GM19239 (cell line): ENCODE measurements around the gene ABCB11.
A peak's percentile ranks its signal among the peaks of the same experiment; 100 is the strongest.
"Not testable (repeated sequence)": the region's sequence is repeated elsewhere in the genome, so short reads cannot be mapped to it uniquely, and the experiment has no call there.

Source experiments
- DNase-seq: peaks from one replicate; pipeline ENCODE4 v3.0.0; 2011; ENCODE audit warnings: low spot score; ENCODE audit not compliant: insufficient read length
- FAIRE-seq: peaks from 2 replicates; lab custom pipeline; 2011; peaks lifted over from hg19 to GRCh38; lab: Jason Lieb, UNC

The ABCB11 gene

GRCh38 chr2:168903888-168904287 lies 127.2 kb downstream of the ABCB11 start:
- FAIRE-seq: no peak
- no peak for DNase-seq

- DNase-seq: no peak
- no peak for FAIRE-seq
Measured at GRCh38 chr2:168901003-168901402, 130.1 kb downstream of the ABCB11 start, which contains the start of gene G6PC2. G6PC2 (plus strand) TSS chr2:168901291; CDS start chr2:168901332, 41 bp downstream.

DNA sequence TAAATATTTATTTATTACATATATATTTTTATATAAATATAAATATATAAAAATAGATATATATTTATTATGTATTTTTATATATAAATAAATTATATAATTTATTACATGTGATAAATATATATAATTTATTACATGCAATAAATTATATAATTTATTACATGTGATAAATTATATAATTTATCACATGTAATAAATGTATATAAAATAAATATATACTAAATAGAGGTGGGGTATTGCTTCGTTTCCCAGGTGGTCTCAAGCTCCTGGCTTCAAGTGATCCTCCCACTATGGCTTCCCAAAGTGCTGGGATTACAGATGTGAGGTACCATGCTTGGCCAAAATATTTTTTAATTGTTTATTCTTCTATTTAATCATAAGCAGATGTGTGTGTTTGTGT lies 133.7 kb downstream of the ABCB11 start:
- no peak for DNase-seq
- no peak for FAIRE-seq

- FAIRE-seq (no peak), DNase-seq (no peak)
Measured at GRCh38 chr2:168896783-168897182, 134.3 kb downstream of the ABCB11 start.

DNA sequence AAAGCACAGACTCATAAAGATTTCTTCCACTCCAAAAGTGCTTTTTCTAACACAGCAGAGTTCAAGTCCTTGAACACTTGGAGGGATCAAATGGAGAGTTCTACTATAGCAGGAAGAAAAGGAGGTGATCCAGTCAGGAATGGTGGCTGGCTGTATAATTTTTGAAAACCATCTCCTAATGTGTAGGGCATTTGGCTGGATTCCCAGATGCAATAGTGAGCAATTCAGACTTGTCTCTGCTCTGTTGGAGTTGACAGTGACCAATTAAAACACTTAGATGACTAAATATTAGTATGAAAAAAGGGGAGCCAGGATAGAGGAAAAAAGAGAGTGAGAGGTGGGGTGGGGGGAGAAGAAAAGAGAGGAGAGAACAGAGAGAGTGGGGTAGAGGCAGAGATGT lies 135.4 kb downstream of the ABCB11 start:
- DNase-seq: no peak
- FAIRE-seq: no peak

- no peak for FAIRE-seq
- DNase-seq: no peak
Measured at GRCh38 chr2:168894720-168895119, 136.4 kb downstream of the ABCB11 start.

DNA sequence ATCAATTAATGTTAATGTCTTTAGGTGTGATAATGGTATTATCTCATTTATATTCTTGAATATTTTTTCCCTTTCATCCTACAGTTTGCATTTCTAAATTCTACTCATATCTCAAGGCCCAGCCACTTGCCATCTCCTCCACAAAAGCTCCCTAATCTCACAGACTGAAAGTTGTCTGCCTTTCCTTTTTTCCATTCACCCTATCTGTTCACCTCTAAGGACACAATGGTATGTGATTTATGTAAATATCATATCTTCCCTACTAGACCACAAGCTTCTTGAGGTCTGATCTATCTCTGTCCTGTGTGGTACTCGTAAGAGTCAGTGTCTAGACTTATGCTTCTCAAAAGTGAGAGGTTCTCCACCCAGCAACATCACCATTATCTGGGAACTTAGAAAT lies 137.0 kb downstream of the ABCB11 start:
- no peak for DNase-seq

DNA sequence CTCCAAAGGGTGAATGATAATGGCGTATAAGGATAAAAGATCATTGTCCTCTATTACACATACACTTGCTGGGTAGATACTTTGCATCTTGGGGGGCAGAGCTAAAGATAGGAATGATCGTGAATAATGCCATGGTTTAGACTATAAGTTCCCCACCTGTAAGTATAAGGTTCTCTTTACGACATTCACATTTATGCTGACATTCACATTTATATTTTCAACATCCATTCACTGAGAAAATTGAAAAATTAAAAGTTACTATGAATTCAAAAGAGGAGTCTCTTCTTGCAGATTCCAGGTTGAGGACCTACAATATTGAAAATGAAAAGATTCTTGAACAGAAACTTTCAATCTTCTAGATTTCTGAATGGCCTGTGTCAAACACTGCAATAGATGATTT lies 138.8 kb downstream of the ABCB11 start:
- no peak for DNase-seq
- no peak for FAIRE-seq

More for the DNA sequence above, 137.0 kb downstream of the ABCB11 start:
- no peak for FAIRE-seq

- DNase-seq (peak; percentile 91), FAIRE-seq (peak; percentile 99)
Measured at GRCh38 chr2:168890006-168890782, 140.9 kb downstream of the ABCB11 start, which contains the start of gene SPC25. SPC25 (minus strand) TSS chr2:168890430; CDS start chr2:168889519, 911 bp downstream.

DNA sequence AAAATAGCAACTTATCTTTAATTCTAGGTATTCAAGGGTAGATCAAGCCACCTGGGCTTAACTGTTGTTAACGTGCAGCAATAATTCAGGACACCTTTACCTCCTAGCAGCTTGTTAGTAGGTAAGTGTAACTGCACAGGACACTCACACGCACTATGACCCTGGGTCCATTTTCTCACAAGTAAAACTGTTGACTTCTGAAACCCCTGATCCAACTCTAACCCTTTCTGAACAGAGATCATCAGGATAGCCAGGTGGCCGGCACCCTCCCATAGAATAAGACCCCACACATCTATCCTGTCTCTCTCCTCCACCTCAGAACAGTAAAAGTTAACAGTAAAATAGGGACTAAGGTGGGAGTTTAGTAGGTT lies 141.5 kb downstream of the ABCB11 start:
- FAIRE-seq (peak; percentile 60), DNase-seq (no peak)

DNA sequence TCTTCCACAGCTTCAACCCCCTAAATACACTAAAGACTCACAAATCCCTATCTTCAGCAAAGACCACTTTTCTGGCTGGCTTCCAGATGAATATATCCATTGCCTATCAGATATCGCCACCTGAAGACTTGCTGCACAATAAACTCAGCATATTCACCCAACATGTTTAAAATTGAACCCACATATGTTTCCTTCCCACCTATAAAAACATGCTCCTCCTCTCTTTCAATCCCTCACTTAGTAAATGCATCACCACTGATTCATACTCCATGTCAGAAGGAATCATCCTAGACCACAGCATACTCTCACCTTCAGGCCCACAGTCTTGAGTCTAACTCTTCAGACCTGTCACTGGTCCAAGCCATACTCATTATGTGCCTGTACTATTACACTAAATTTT lies 146.1 kb downstream of the ABCB11 start:
- DNase-seq (no peak), FAIRE-seq (no peak)

- not testable (repeated sequence) for FAIRE-seq, DNase-seq
Measured at GRCh38 chr2:168882163-168882562, 149.0 kb downstream of the ABCB11 start.

GRCh38 chr2:168874368-168875054 lies 156.6 kb downstream of the ABCB11 start:
- DNase-seq: no peak
- FAIRE-seq: no peak

DNA sequence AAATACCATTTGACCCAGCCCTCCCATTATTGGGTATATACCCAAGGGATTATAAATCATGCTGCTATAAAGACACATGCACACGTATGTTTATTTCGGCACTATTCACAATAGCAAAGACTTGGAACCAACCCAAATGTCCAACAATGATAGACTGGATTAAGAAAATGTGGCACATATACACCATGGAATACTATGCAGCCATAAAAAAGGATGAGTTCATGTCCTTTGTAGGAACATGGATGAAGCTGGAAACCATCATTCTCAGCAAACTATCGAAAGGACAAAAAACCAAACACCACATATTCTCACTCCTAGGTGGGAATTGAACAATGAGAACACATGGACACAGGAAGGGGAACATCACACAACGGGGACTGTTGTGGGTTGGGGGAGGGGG lies 160.3 kb downstream of the ABCB11 start:
- FAIRE-seq: not testable (repeated sequence)

More for the DNA sequence above, 160.3 kb downstream of the ABCB11 start:
- not testable (repeated sequence) for DNase-seq
